ENCODE measurements around the gene ARHGEF26.

DNA sequence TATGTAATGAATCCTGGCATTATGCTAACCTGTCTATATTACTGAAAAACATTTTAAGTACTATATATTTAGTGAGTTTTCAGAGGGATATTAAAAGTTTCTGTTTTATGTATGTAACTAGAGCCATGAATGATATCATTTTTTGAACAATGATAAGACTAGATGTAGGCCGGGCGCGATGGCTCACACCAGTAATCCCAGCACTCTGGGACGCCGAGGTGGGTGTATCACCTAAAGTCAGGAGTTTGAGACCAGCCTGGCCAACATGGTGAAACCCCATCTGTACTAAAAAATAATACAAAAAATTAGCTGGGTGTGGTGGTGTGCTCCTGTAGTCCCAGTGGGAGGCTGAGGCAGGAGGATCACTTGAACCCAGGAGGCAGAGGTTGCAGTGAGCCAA lies 169.0 kb downstream of the ARHGEF26 start:
- TF ChIP-seq, protein P1, sequence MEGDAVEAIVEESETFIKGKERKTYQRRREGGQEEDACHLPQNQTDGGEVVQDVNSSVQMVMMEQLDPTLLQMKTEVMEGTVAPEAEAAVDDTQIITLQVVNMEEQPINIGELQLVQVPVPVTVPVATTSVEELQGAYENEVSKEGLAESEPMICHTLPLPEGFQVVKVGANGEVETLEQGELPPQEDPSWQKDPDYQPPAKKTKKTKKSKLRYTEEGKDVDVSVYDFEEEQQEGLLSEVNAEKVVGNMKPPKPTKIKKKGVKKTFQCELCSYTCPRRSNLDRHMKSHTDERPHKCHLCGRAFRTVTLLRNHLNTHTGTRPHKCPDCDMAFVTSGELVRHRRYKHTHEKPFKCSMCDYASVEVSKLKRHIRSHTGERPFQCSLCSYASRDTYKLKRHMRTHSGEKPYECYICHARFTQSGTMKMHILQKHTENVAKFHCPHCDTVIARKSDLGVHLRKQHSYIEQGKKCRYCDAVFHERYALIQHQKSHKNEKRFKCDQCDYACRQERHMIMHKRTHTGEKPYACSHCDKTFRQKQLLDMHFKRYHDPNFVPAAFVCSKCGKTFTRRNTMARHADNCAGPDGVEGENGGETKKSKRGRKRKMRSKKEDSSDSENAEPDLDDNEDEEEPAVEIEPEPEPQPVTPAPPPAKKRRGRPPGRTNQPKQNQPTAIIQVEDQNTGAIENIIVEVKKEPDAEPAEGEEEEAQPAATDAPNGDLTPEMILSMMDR (IDR thresholded peaks at IDR 0.05), result no peak
- no peak for TF ChIP-seq POLR2A (IDR thresholded peaks at IDR 0.05)
